ENCODE results near the gene PAPPA2.
"Not testable (repeated sequence)": the region's sequence is repeated elsewhere in the genome, so short reads cannot be mapped to it uniquely, and the experiment has no call there.

The PAPPA2 gene

GRCh38 chr1:176552217-176552991, 89.4 kb downstream of the PAPPA2 start:
- DNase-seq, result no peak

- DNase-seq, result no peak
These were observed 90.0 kb downstream of the PAPPA2 start for GRCh38 chr1:176552999-176553398.

- no peak for DNase-seq
These were observed 93.3 kb downstream of the PAPPA2 start for GRCh38 chr1:176556288-176556687.

- DNase-seq, result no peak
These were observed 94.7 kb downstream of the PAPPA2 start for GRCh38 chr1:176557543-176558258.

GRCh38 chr1:176558561-176558960, 95.6 kb downstream of the PAPPA2 start:
- DNase-seq, result no peak

GRCh38 chr1:176559474-176559873, 96.5 kb downstream of the PAPPA2 start:
- DNase-seq, result no peak

- DNase-seq, result peak; percentile 59
These were observed 96.9 kb downstream of the PAPPA2 start for GRCh38 chr1:176559878-176560277.

- DNase-seq, result no peak
These were observed 97.7 kb downstream of the PAPPA2 start for GRCh38 chr1:176560681-176561080.

- not testable (repeated sequence) for DNase-seq
These were observed 98.8 kb downstream of the PAPPA2 start for GRCh38 chr1:176561761-176562160.

GRCh38 chr1:176566004-176566975, 103.3 kb downstream of the PAPPA2 start:
- DNase-seq, result no peak

- no peak for DNase-seq
These were observed 104.3 kb downstream of the PAPPA2 start for GRCh38 chr1:176567190-176567794.

GRCh38 chr1:176568185-176568584, 105.2 kb downstream of the PAPPA2 start:
- DNase-seq, result no peak

GRCh38 chr1:176574756-176575155, 111.8 kb downstream of the PAPPA2 start:
- DNase-seq, result no peak

GRCh38 chr1:176575991-176576390, 113.0 kb downstream of the PAPPA2 start:
- no peak for DNase-seq

- DNase-seq, result no peak
These were observed 113.7 kb downstream of the PAPPA2 start for GRCh38 chr1:176576670-176577069.

GRCh38 chr1:176577646-176578197, 114.7 kb downstream of the PAPPA2 start:
- DNase-seq, result no peak

GRCh38 chr1:176579087-176579486, 116.1 kb downstream of the PAPPA2 start:
- DNase-seq, result no peak

GRCh38 chr1:176595217-176595616, 132.2 kb downstream of the PAPPA2 start:
- DNase-seq, result no peak

GRCh38 chr1:176601348-176601747, 138.4 kb downstream of the PAPPA2 start:
- no peak for DNase-seq

GRCh38 chr1:176602388-176603004, 139.5 kb downstream of the PAPPA2 start:
- DNase-seq, result no peak

- DNase-seq, result no peak
These were observed 140.7 kb downstream of the PAPPA2 start for GRCh38 chr1:176603696-176604095.

- no peak for DNase-seq
These were observed 141.5 kb downstream of the PAPPA2 start for GRCh38 chr1:176604461-176604860.
